ENCODE results near the gene SPRY4. TPM values are rescaled to one million over a fixed set of nuclear protein-coding genes. Genes with fewer than 3 reads are reported as not detected.

Gene SPRY4
- total RNA-seq, 1 donor from 2014 or later: 23.4 TPM

GRCh38 chr5:142263346-142263745, 61.5 kb downstream of the SPRY4 start:
- Histone ChIP-seq H3K9me3 (ENCODE audit: insufficient read depth, low read depth, low read length) (no peaks in the 10 kb centered on the region), H4K20me1 (ENCODE audit: insufficient read depth, low read length) (no peaks in the 10 kb centered on the region), H3K4me3 (ENCODE audit: insufficient read depth, low read depth, low read length) (no peak overlapping the region), H3K4me2 (ENCODE audit: low read length) (no peak overlapping the region), H2AFZ (ENCODE audit: low read depth, low read length) (no peak overlapping the region), H3K27me3 (ENCODE audit: insufficient read depth, low read length) (no peaks in the 10 kb centered on the region), H3K79me2 (ENCODE audit: insufficient read depth, low read length) (no peaks in the 10 kb centered on the region), H3K4me1 (ENCODE audit: insufficient read depth, low read length) (no peaks in the 10 kb centered on the region), H3K27ac (ENCODE audit: low read depth, low read length) (no peak overlapping the region), H3K9ac (ENCODE audit: low read length) (no peak overlapping the region), H3K36me3 (ENCODE audit: insufficient read depth, low read length) (no peaks in the 10 kb centered on the region)
- no peak overlapping the region for H3K4me3 Mint-ChIP-seq (ENCODE audit: unreplicated experiment)
- TF ChIP-seq CTCF (IDR thresholded peaks at IDR 0.05; ENCODE audit: insufficient read depth, low read depth, low read length): no peak
- no peak for TF ChIP-seq EZH2 (IDR thresholded peaks at IDR 0.05; ENCODE audit: insufficient read depth, low read length)
- H3K4me1 Mint-ChIP-seq (ENCODE audit: low read depth, unreplicated experiment): no peaks in the 10 kb centered on the region
- no peak overlapping the region for H3K27ac Mint-ChIP-seq (ENCODE audit: unreplicated experiment)
- peaks cover 2% of the 10 kb centered on the region for H3K9me3 Mint-ChIP-seq (ENCODE audit: unreplicated experiment)
- H3K27me3 Mint-ChIP-seq (ENCODE audit: low read depth, unreplicated experiment): no peaks in the 10 kb centered on the region
- FAIRE-seq: no peak
- DNase-seq (ENCODE audit: low read depth): no peak
- H3K36me3 Mint-ChIP-seq (ENCODE audit: low read depth, unreplicated experiment): no peaks in the 10 kb centered on the region

- H3K9me3 Mint-ChIP-seq (ENCODE audit: unreplicated experiment): peaks cover 2% of the 10 kb centered on the region
- Histone ChIP-seq H3K36me3 (ENCODE audit: insufficient read depth, low read length) (no peaks in the 10 kb centered on the region), H3K9me3 (ENCODE audit: insufficient read depth, low read depth, low read length) (no peaks in the 10 kb centered on the region), H3K4me3 (ENCODE audit: insufficient read depth, low read depth, low read length) (no peak overlapping the region), H2AFZ (ENCODE audit: low read depth, low read length) (no peak overlapping the region), H3K27ac (ENCODE audit: low read depth, low read length) (no peak overlapping the region), H3K79me2 (ENCODE audit: insufficient read depth, low read length) (no peaks in the 10 kb centered on the region), H4K20me1 (ENCODE audit: insufficient read depth, low read length) (no peaks in the 10 kb centered on the region), H3K4me1 (ENCODE audit: insufficient read depth, low read length) (no peaks in the 10 kb centered on the region), H3K27me3 (ENCODE audit: insufficient read depth, low read length) (no peaks in the 10 kb centered on the region), H3K4me2 (ENCODE audit: low read length) (no peak overlapping the region), H3K9ac (ENCODE audit: low read length) (no peak overlapping the region)
- FAIRE-seq: no peak
- H3K27me3 Mint-ChIP-seq (ENCODE audit: low read depth, unreplicated experiment): no peaks in the 10 kb centered on the region
- no peaks in the 10 kb centered on the region for H3K4me1 Mint-ChIP-seq (ENCODE audit: low read depth, unreplicated experiment)
- H3K4me3 Mint-ChIP-seq (ENCODE audit: unreplicated experiment): no peak overlapping the region
- H3K36me3 Mint-ChIP-seq (ENCODE audit: low read depth, unreplicated experiment): no peaks in the 10 kb centered on the region
- TF ChIP-seq CTCF (IDR thresholded peaks at IDR 0.05; ENCODE audit: insufficient read depth, low read depth, low read length): no peak
- no peak for TF ChIP-seq EZH2 (IDR thresholded peaks at IDR 0.05; ENCODE audit: insufficient read depth, low read length)
- no peak for DNase-seq (ENCODE audit: low read depth)
- no peak overlapping the region for H3K27ac Mint-ChIP-seq (ENCODE audit: unreplicated experiment)
Measured at GRCh38 chr5:142262683-142263082, 62.1 kb downstream of the SPRY4 start.

Other genes with a start within 250 kb of the SPRY4 start
- gene NDFIP1, start 216.2 kb downstream of the SPRY4 start, total RNA-seq: 56.8 and 57.6 TPM in 2 replicates

Measured in astrocyte (in vitro differentiated cells and primary cell).